Upper lobe of left lung (tissue), 6 donors: Measurements from ENCODE around the gene ABHD15. TPM values are rescaled to one million over a fixed set of nuclear protein-coding genes. Genes with fewer than 3 reads are reported as not detected.
A peak's percentile ranks its signal among the peaks of the same experiment; 100 is the strongest.

Experiments
- ATAC-seq, 2 donors: fragments of 200-7000 bp; cut with Tn5 transposase; one replicate each; pipeline ENCODE4 v1.9.1; 2022; ENCODE audit warnings: mild to moderate bottlenecking in 2 of 2, moderate library complexity in 2 of 2; ENCODE audit not compliant: low FRiP score in 2 of 2
- DNase-seq, 2 donors: peaks; one replicate each; pipeline ENCODE4 v3.0.0-alpha.2; 2019 to 2020
- H3K27ac ChIP-seq, 4 donors: fragments of 200-600 bp; sonication (generic); one replicate each; pipeline ENCODE4 v1.5.1; 2016 to 2019
- H3K27me3 ChIP-seq, 4 donors: fragments of 200-600 bp; sonication (generic); one replicate each; pipeline ENCODE4 v1.5.1; 2017 to 2019
- H3K36me3 ChIP-seq, 4 donors: fragments of 200-600 bp; sonication (generic); one replicate each; pipeline ENCODE4 v1.5.1; 2016 to 2019
- H3K4me1 ChIP-seq, 4 donors: fragments of 200-600 bp; sonication (generic); one replicate each; pipeline ENCODE4 v1.5.1; 2018 to 2019
- H3K4me3 ChIP-seq, 4 donors: fragments of 200-600 bp; sonication (generic); one replicate each; pipeline ENCODE4 v1.5.1; 2017 to 2019; ENCODE audit warnings: mild to moderate bottlenecking in 2 of 4, moderate library complexity in 1 of 4
- H3K9me3 ChIP-seq, 4 donors: fragments of 200-600 bp; sonication (generic); one replicate each; pipeline ENCODE4 v1.5.1; 2018 to 2019
- CTCF ChIP-seq, 6 experiments: fragments of 450-650 bp in 4 of 6; fragments of 200-600 bp in 2 of 6; sonication (generic) in 2 of 6; IDR thresholded peaks; one replicate each; pipeline ENCODE4 v1.5.1; 2016 to 2019; ENCODE audit warnings: antibody characterized with exemption in 6 of 6
- EP300 ChIP-seq, 4 donors: sonication (generic); formaldehyde crosslinking; IDR thresholded peaks; one replicate each; pipeline ENCODE4 v1.5.1; 2017; ENCODE audit warnings: antibody characterized with exemption in 4 of 4, control low read depth in 2 of 4
- POLR2A ChIP-seq, 4 donors: fragments of 450-650 bp; IDR thresholded peaks; one replicate each; pipeline ENCODE4 v1.5.1; 2016 to 2017; ENCODE audit warnings: antibody characterized with exemption in 4 of 4, mild to moderate bottlenecking in 2 of 4
- POLR2AphosphoS5 ChIP-seq, 2 donors: sonication (generic); formaldehyde crosslinking; IDR thresholded peaks; one replicate each; pipeline ENCODE4 v1.5.1; 2017; ENCODE audit warnings: antibody characterized with exemption in 2 of 2
- WGBS, 2 donors: methylation state at CpG; one replicate each; pipeline ENCODE4 v1.1.5; 2017 to 2018; 5-methylcytosine and 5-hydroxymethylcytosine counted together
- total RNA-seq, 6 donors: library from RNA; depleted of rRNA in 4 of 6; stranded (reverse); fragments of >200 nt in 4 of 6; gene quantifications; one replicate each; pipeline versions ENCODE4 v1.1.0 to v1.2.1, GENCODE V29; 2016 to 2021
- donor health status: DM: no; HTN: no; CAD: no; lungs with moderate emphysema.
- donor health status: DM: no; HTN: yes; CAD: no; lungs with severe emphysema.

The ABHD15 gene
- total RNA-seq, 6 donors from 2014 or later = 12.8 to 17.8 (median 14.9) TPM

DNA sequence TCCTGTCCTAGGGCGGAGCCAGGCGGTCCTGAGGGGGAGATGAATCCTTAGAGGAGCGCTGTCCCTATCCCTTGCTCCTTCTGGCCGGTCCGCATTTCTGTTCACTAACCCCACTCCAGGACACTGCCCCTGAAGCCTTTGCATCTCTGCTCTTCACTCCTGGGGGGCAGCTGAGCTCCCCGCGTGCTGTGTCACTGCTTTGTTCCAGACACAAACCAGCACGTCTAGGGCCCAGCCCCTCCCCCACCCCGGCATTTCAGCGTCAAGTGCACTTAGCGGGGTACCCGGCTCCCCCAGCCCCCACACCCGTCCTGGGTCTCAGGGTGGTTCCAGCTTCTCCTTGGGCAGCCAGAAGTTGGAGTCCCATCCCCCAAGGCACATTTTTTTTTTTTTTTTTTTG lies 47.0 kb upstream of the ABHD15 start:
- Histone ChIP-seq H3K27ac (peak overlapping the region in 1 of 4 donors; percentile 19), H3K36me3 (no peaks in the 10 kb centered on the region), H3K9me3 (no peaks in the 10 kb centered on the region), H3K4me3 (peak overlapping the region in 3 of 4 donors; percentile 29 to 47 (median 45)), H3K27me3 (peaks cover 0 to 10% (median 0%) of the 10 kb centered on the region in 4 donors), H3K4me1 (peaks cover 49 to 62% (median 59%) of the 10 kb centered on the region in 4 donors)
- DNase-seq (peak in 1 of 2 donors; percentile 54), ATAC-seq (no peak)
- TF ChIP-seq POLR2A (IDR thresholded peaks at IDR 0.05) (no peak), EP300 (IDR thresholded peaks at IDR 0.05) (no peak), POLR2AphosphoS5 (IDR thresholded peaks at IDR 0.05) (no peak), CTCF (IDR thresholded peaks at IDR 0.05) (no peak)
- WGBS, 2 donors = 36 to 48% methylated on average over 13 of the region's 13 CpGs

GRCh38 chr17:29613352-29613837 lies 46.6 kb upstream of the ABHD15 start:
- Histone ChIP-seq H3K27me3 (peaks cover 0 to 10% (median 0%) of the 10 kb centered on the region in 4 donors), H3K9me3 (no peaks in the 10 kb centered on the region), H3K36me3 (no peaks in the 10 kb centered on the region), H3K4me1 (peaks cover 49 to 58% (median 58%) of the 10 kb centered on the region in 4 donors), H3K27ac (peak overlapping the region in 1 of 4 donors; percentile 32), H3K4me3 (peak overlapping the region in 3 of 4 donors; percentile 29 to 47 (median 45))
- 1% methylated on average over 19 of the region's 50 CpGs; no CpG with 5 or more reads in 1 of the 2 donors for WGBS, 2 donors
- peak; percentile 93 to 99 for DNase-seq
- TF ChIP-seq EP300 (IDR thresholded peaks at IDR 0.05) (peak in 1 of 4 donors; percentile 50), CTCF (IDR thresholded peaks at IDR 0.05) (peak; percentile 88 to 97 (median 95)), POLR2AphosphoS5 (IDR thresholded peaks at IDR 0.05) (peak; percentile 14 to 37), POLR2A (IDR thresholded peaks at IDR 0.05) (no peak)
- peak; percentile 78 to 87 for ATAC-seq

- WGBS, 2 donors = 60 to 63% methylated on average over 38 to 47 of the region's 85 CpGs
- no peaks in the 10 kb centered on the region for H3K36me3 ChIP-seq
- H3K4me1 ChIP-seq = peaks cover 46 to 51% (median 50%) of the 10 kb centered on the region in 4 donors
- no peak for ATAC-seq
- peak overlapping the region in 3 of 4 donors; percentile 29 to 47 (median 45) for H3K4me3 ChIP-seq
- DNase-seq = peak in 1 of 2 donors; percentile 84
- TF ChIP-seq EP300 (IDR thresholded peaks at IDR 0.05) (no peak), POLR2AphosphoS5 (IDR thresholded peaks at IDR 0.05) (no peak), POLR2A (IDR thresholded peaks at IDR 0.05) (no peak), CTCF (IDR thresholded peaks at IDR 0.05) (no peak)
- H3K9me3 ChIP-seq = no peaks in the 10 kb centered on the region
- peak overlapping the region in 1 of 4 donors; percentile 32 for H3K27ac ChIP-seq
- H3K27me3 ChIP-seq = peaks cover 0 to 10% (median 0%) of the 10 kb centered on the region in 4 donors
Measured at GRCh38 chr17:29612404-29613280, 45.8 kb upstream of the ABHD15 start.

DNA sequence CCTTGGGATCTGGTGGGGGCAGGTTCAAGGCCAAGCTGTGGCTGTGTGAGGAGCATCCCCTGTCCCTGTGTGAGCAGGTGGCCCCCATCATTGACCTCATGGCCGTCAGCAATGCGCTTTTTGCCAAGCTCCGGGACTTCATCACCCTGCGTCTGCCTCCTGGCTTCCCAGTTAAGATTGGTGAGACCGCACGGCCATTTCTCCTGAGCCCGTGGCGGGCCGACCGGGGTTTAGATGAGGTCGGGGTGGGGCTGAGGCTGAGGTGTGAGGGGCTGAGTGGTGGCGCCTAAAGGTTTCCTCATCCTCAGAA lies 45.2 kb upstream of the ABHD15 start:
- no peaks in the 10 kb centered on the region for H3K36me3 ChIP-seq
- no peak for ATAC-seq
- H3K27ac ChIP-seq = no peak overlapping the region
- H3K27me3 ChIP-seq = peaks cover 0 to 10% (median 0%) of the 10 kb centered on the region in 4 donors
- no peak for TF ChIP-seq EP300 (IDR thresholded peaks at IDR 0.05)
- no peak for TF ChIP-seq CTCF (IDR thresholded peaks at IDR 0.05)
- TF ChIP-seq POLR2AphosphoS5 (IDR thresholded peaks at IDR 0.05) = no peak
- TF ChIP-seq POLR2A (IDR thresholded peaks at IDR 0.05) = no peak
- no peaks in the 10 kb centered on the region for H3K9me3 ChIP-seq
- peaks cover 40 to 45% (median 45%) of the 10 kb centered on the region in 4 donors for H3K4me1 ChIP-seq
- DNase-seq = peak in 1 of 2 donors; percentile 54
- 93 to 96% methylated on average over 5 to 10 of the region's 12 CpGs for WGBS, 2 donors
- no peak overlapping the region for H3K4me3 ChIP-seq
